A549 (cell line): ENCODE results near the gene LBH. TPM values are rescaled to one million over a fixed set of nuclear protein-coding genes. Genes with fewer than 3 reads are reported as not detected.

Experiments used
- ATAC-seq, 2 experiments: fragments of 200-7000 bp in 1 of 2; fragments of >200 bp in 1 of 2; cut with Nextera tagmentation in 1 of 2; cut with Tn5 transposase in 1 of 2; 3 replicates each; pipeline versions ENCODE4 v1.8.0 to v1.9.1; 2018 to 2020; ENCODE audit warnings: mild to moderate bottlenecking in 1 of 2, moderate library complexity in 1 of 2
- CTCF ChIA-PET: fragments of 300-600 bp; sonication (Branson Sonifier 250); formaldehyde crosslinking; extraction: SDS; loops from one replicate; lab custom pipeline; 2021; ENCODE audit warnings: antibody characterized with exemption, inconsistent platforms; lab: Yijun Ruan, JAX
- POLR2A ChIA-PET: fragments of 350-600 bp; formaldehyde crosslinking; extraction: SDS; loops from one replicate; lab custom pipeline; 2021; ENCODE audit warnings: antibody characterized with exemption, inconsistent platforms; lab: Yijun Ruan, JAX
- DNase-seq, 2 experiments: peaks; one replicate each; pipeline versions ENCODE4 v3.0.0 to v3.0.0-alpha.2; 2011 to 2016; ENCODE audit warnings: low read depth in 1 of 2, low spot score in 1 of 2
- FAIRE-seq: peaks from 2 replicates; lab custom pipeline; 2011; peaks lifted over from hg19 to GRCh38; lab: Jason Lieb, UNC
- H3K27ac ChIP-seq, 2 experiments: fragments of >200 bp; sonication (Bioruptor Twin); formaldehyde crosslinking; 3 replicates each; pipeline ENCODE4 v1.5.1; 2016 to 2017
- H3K4me1 ChIP-seq: fragments of >200 bp; sonication (Bioruptor Twin); formaldehyde crosslinking; 3 replicates; pipeline ENCODE4 v1.6.1; 2016
- H3K4me2 ChIP-seq: fragments of >200 bp; sonication (Bioruptor Twin); formaldehyde crosslinking; 3 replicates; pipeline ENCODE4 v1.6.1; 2016
- H3K4me3 ChIP-seq: fragments of >200 bp; sonication (Bioruptor Twin); formaldehyde crosslinking; 3 replicates; pipeline ENCODE4 v1.5.1; 2016
- H3K9me3 ChIP-seq: fragments of >200 bp; sonication (Bioruptor Twin); formaldehyde crosslinking; 3 replicates; pipeline ENCODE4 v1.6.1; 2016
- BHLHE40 ChIP-seq: IDR thresholded peaks from 2 replicates; pipeline ENCODE4 v1.6.1; 2012; ENCODE audit warnings: low read depth, low read length, inconsistent platforms
- CHD2 ChIP-seq: fragments of 150-350 bp; IDR thresholded peaks from 2 replicates; pipeline ENCODE4 v1.6.1; 2014; ENCODE audit warnings: low read length; ENCODE audit not compliant: partially characterized antibody
- EP300 ChIP-seq, 2 experiments: fragments of >200 bp; sonication (Bioruptor Twin); formaldehyde crosslinking; IDR thresholded peaks; 2 replicates in 1 of 2; 3 replicates in 1 of 2; pipeline ENCODE4 v1.6.1; 2016 to 2017
- FOSB ChIP-seq: fragments of 250-450 bp; sonication (Bioruptor Pico); IDR thresholded peaks from 2 replicates; pipeline ENCODE4 v1.5.0; 2020; ENCODE audit warnings: mild to moderate bottlenecking, moderate library complexity
- FOXS1 ChIP-seq: fragments of 250-450 bp; sonication (Bioruptor Pico); IDR thresholded peaks from 2 replicates; pipeline ENCODE4 v1.5.0; 2020; ENCODE audit warnings: mild to moderate bottlenecking, moderate library complexity
- HOXB13 ChIP-seq: fragments of 250-450 bp; sonication (Bioruptor Pico); IDR thresholded peaks from 2 replicates; pipeline ENCODE4 v1.5.0; 2020; ENCODE audit warnings: low read depth, mild to moderate bottlenecking, moderate library complexity
- MAZ ChIP-seq: fragments of 150-350 bp; IDR thresholded peaks from 2 replicates; pipeline ENCODE4 v1.6.1; 2014; ENCODE audit warnings: antibody characterized with exemption, low read depth, low read length, borderline replicate concordance
- MYC ChIP-seq: IDR thresholded peaks from 2 replicates; pipeline ENCODE4 v1.6.1; 2012; ENCODE audit warnings: mild to moderate bottlenecking, inconsistent platforms, low read length, improper control_type of control experiment, borderline replicate concordance
- NR3C1 ChIP-seq: fragments of >200 bp; sonication (Bioruptor Twin); formaldehyde crosslinking; IDR thresholded peaks from 3 replicates; pipeline ENCODE4 v1.6.1; 2017
- REST ChIP-seq: fragments of 200-600 bp; sonication (generic); IDR thresholded peaks from 2 replicates; pipeline ENCODE4 v1.6.1; 2016; ENCODE audit warnings: antibody characterized with exemption, mild to moderate bottlenecking, moderate library complexity
- RFX5 ChIP-seq: fragments of 450-650 bp; IDR thresholded peaks from 2 replicates; pipeline ENCODE4 v1.7.1; 2014; ENCODE audit warnings: antibody characterized with exemption, mild to moderate bottlenecking, moderate library complexity
- TFCP2L1 ChIP-seq: fragments of 250-450 bp; sonication (Bioruptor Pico); IDR thresholded peaks from 2 replicates; pipeline ENCODE4 v1.5.0; 2021; ENCODE audit warnings: mild to moderate bottlenecking
- USF2 ChIP-seq: fragments of 450-650 bp; IDR thresholded peaks from 2 replicates; pipeline ENCODE4 v1.6.1; 2014; ENCODE audit warnings: antibody characterized with exemption
- ZFP36 ChIP-seq: fragments of 450-650 bp; IDR thresholded peaks from 2 replicates; pipeline ENCODE4 v1.6.1; 2014; ENCODE audit warnings: borderline replicate concordance; ENCODE audit not compliant: partially characterized antibody
- ZNF302 ChIP-seq: fragments of 250-450 bp; sonication (Bioruptor Pico); IDR thresholded peaks from 2 replicates; pipeline ENCODE4 v1.9.0; 2021; ENCODE audit warnings: inconsistent platforms, mild to moderate bottlenecking, moderate library complexity
- ZSCAN20 ChIP-seq: fragments of 250-450 bp; sonication (Bioruptor Pico); IDR thresholded peaks from 2 replicates; pipeline ENCODE4 v1.8.0; 2022; ENCODE audit warnings: mild to moderate bottlenecking, moderate library complexity
- WGBS: methylation state at CpG from one replicate; pipeline ENCODE4 v1.1.6; 2017; ENCODE audit errors: missing lambda C conversion rate; 5-methylcytosine and 5-hydroxymethylcytosine counted together
- polyA plus RNA-seq, 4 experiments: library from polyadenylated mRNA; depleted of rRNA in 3 of 4; stranded (reverse); fragments of >200 nt; fragmentation: RNase III in 1 of 4; extraction: RNeasy Plus Mini Kit Qiagen cat#74134 plus additional on column Dnase treatment in 1 of 4; gene quantifications; 2 replicates in 3 of 4; 3 replicates in 1 of 4; pipeline ENCODE4 v1.2.3, GENCODE V29; 2011 to 2017
- TF ChIP-seq, protein P1 (sequence below): fragments of >200 bp; sonication (Bioruptor Twin); formaldehyde crosslinking; IDR thresholded peaks from 3 replicates; pipeline ENCODE4 v1.5.1; 2016
- TF ChIP-seq, protein P2 (sequence below): IDR thresholded peaks from 2 replicates; pipeline ENCODE4 v1.6.1; 2012; ENCODE audit warnings: low read depth, borderline replicate concordance

The LBH gene
- polyA plus RNA-seq, 2 of the 4 experiments (the other 2 are of a cell fraction), result 163 to 216 TPM

GRCh38 chr2:30287190-30287840, 56.0 kb downstream of the LBH start:
- Histone ChIP-seq H3K4me3 (no peak overlapping the region), H3K9me3 (no peaks in the 10 kb centered on the region), H3K27ac (peak overlapping the region in 1 of 2 experiments; percentile 36; a peak in 2 of 6 replicates), H3K4me1 (peaks cover 20% of the 10 kb centered on the region), H3K4me2 (no peak overlapping the region)
- TF ChIP-seq ZFP36, result no peak
- TF ChIP-seq FOXS1, result no peak
- no peak for TF ChIP-seq USF2
- TF ChIP-seq REST, result no peak
- TF ChIP-seq NR3C1, result no peak
- no peak for TF ChIP-seq TFCP2L1 (CRISPR knock-in tag)
- TF ChIP-seq RFX5, result no peak
- TF ChIP-seq FOSB, result no peak
- TF ChIP-seq EP300 (IDR thresholded peaks at IDR 0.05), result no peak
- TF ChIP-seq, protein P1, sequence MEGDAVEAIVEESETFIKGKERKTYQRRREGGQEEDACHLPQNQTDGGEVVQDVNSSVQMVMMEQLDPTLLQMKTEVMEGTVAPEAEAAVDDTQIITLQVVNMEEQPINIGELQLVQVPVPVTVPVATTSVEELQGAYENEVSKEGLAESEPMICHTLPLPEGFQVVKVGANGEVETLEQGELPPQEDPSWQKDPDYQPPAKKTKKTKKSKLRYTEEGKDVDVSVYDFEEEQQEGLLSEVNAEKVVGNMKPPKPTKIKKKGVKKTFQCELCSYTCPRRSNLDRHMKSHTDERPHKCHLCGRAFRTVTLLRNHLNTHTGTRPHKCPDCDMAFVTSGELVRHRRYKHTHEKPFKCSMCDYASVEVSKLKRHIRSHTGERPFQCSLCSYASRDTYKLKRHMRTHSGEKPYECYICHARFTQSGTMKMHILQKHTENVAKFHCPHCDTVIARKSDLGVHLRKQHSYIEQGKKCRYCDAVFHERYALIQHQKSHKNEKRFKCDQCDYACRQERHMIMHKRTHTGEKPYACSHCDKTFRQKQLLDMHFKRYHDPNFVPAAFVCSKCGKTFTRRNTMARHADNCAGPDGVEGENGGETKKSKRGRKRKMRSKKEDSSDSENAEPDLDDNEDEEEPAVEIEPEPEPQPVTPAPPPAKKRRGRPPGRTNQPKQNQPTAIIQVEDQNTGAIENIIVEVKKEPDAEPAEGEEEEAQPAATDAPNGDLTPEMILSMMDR, result no peak
- TF ChIP-seq, protein P2, sequence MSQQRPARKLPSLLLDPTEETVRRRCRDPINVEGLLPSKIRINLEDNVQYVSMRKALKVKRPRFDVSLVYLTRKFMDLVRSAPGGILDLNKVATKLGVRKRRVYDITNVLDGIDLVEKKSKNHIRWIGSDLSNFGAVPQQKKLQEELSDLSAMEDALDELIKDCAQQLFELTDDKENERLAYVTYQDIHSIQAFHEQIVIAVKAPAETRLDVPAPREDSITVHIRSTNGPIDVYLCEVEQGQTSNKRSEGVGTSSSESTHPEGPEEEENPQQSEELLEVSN, result no peak
- TF ChIP-seq ZSCAN20 (CRISPR knock-in tag), result no peak
- TF ChIP-seq MYC, result no peak
- no peak for TF ChIP-seq CHD2
- no peak for TF ChIP-seq BHLHE40
- TF ChIP-seq MAZ, result no peak
- TF ChIP-seq HOXB13 (CRISPR knock-in tag), result no peak
- no peak for TF ChIP-seq ZNF302 (CRISPR knock-in tag)
- POLR2A ChIA-PET, result interaction anchor here (0.5 to 1.0 kb wide), 2 partner anchors 55 to 56 kb away, joined by 3 to 4 read pairs; no protein-coding TSS in a partner anchor
- CTCF ChIA-PET, result interaction anchor here (1.1 to 2.3 kb wide), 8 partner anchors 11 to 122 kb away, joined by 3 to 8 read pairs (median 5); no protein-coding TSS in a partner anchor
- ATAC-seq, result no peak
- no peak for FAIRE-seq
- DNase-seq, result no peak
- 94% methylated on average over 1 of the region's 1 CpG for WGBS
